Activated CD8-positive, alpha-beta memory T cell treated with anti-CD3 and anti-CD28 coated beads for 36 hours (primary cell): ENCODE measurements around the gene LGI2. TPM values are rescaled to one million over a fixed set of nuclear protein-coding genes. Genes with fewer than 3 reads are reported as not detected.

Experiments used
- CTCF ChIA-PET: fragments of 350-600 bp; sonication (Branson Sonifier 250); formaldehyde crosslinking; loops from one replicate; lab custom pipeline; 2021; ENCODE audit warnings: antibody characterized with exemption; lab: Charles Lee
- POLR2A ChIA-PET: fragments of 350-600 bp; sonication (Branson Sonifier 250); formaldehyde crosslinking; loops from one replicate; lab custom pipeline; 2021; ENCODE audit warnings: antibody characterized with exemption; lab: Charles Lee
- total RNA-seq, 2 experiments: library from RNA; stranded (reverse); gene quantifications; one replicate each; pipeline ENCODE4 v1.2.3, GENCODE V29; 2021

The LGI2 gene
- total RNA-seq, 2 experiments from 2014 or later: not detected

DNA sequence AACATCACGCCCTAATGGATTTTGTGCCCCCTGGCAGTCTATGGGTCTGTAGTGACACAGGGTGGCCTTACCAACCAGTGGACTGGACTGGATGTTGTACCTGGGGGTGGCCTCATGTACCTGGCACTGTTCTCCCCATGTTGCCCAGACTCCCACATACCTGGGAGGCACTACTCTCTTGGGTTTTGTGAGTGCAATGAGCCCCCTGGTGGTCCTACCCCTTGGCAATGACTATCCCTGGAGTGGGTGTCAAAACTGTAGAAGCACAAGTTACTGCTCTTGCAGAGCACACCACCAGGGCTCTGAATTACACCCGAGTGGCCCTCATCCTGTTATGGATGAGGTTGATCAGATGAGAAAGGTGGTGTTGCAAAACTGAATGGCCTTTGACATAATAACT is 60.1 kb downstream of the LGI2 start:
- ChIA-PET CTCF (no interaction called here), POLR2A (no interaction called here)

DNA sequence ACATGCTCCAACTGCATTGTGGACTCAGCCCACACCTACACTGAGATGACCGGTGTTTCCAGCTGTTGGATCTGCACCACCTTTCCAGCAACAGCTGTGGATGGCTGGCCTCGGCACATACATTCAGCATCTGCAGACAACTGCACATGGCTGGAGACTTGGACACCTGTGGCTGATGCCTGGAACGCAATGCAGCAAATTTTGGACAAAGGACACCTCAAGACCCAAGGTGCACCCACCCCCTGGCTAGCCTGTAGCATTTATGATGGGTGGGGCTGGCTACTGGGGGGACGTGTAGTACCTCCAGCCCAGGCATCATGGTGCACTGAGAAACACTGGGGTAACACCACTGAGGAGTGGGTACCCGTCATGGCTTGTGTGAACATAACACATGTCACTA is 60.6 kb downstream of the LGI2 start:
- ChIA-PET CTCF (interaction anchor here (2.1 kb wide), 1 partner anchor 10 kb away, joined by 5 read pairs; no protein-coding TSS in a partner anchor), POLR2A (no interaction called here)

DNA sequence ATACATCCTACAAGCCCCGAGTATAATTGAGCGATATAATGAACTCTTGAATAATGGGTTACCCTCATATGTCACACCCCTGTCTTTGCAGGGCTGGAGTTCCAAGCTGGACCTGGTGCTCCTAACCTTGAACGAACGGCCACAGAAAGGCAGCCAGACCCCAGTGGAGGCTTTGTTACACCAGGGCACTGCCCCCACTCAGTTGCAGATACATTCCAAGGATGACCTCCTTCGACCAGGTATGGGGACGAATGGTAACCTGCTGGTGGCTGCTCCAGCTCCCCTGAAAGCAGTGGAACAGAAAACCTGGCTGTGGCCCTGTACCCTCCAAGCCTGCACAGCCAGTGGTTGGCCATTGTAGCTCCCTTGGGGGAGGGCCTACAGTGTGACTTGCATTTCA is 61.3 kb downstream of the LGI2 start:
- ChIA-PET CTCF (interaction anchor here (2.1 kb wide), 1 partner anchor 11 kb away, joined by 5 read pairs; no protein-coding TSS in a partner anchor), POLR2A (no interaction called here)

DNA sequence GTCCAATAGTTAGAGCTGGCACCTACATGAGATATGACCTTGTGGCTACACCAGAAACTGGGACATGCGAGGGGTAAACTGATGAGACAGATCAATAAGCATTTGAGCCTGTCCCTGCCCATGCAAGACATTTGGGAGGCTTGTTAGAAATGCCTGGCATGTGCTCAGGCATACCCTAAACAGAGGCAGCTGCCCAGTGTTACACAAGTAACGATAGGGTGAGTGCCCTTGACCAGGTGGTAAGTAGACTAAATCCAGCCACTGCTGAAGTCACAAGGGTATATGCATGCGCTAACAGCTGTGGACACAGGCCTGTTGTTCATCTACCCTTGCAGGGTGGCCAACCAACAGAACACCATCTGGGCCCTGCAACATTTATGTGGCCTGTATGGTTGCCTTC is 61.8 kb downstream of the LGI2 start:
- POLR2A ChIA-PET: no interaction called here
- CTCF ChIA-PET: interaction anchor here (2.1 kb wide), 1 partner anchor 12 kb away, joined by 5 read pairs; no protein-coding TSS in a partner anchor

DNA sequence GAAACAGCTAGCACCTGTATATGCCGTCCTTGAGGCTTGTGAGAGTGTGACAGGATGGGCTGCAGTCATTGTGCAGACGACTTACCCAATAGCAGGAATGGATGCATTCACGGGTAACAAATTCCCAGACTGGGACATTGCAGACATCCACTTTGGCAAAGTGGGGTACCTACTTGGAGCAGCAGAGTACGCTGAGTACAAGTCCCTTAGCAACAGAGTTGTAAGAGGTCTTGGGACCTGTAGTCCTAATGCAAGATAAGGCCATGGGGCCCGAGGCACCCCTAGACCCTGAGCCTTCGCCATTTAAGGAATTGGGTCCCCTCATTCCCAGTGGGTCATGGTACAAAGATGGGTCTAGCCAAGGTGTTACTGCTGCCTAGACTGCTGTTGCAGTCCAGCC is 62.5 kb downstream of the LGI2 start:
- ChIA-PET POLR2A (no interaction called here), CTCF (interaction anchor here (2.1 kb wide), 1 partner anchor 12 kb away, joined by 5 read pairs; no protein-coding TSS in a partner anchor)

DNA sequence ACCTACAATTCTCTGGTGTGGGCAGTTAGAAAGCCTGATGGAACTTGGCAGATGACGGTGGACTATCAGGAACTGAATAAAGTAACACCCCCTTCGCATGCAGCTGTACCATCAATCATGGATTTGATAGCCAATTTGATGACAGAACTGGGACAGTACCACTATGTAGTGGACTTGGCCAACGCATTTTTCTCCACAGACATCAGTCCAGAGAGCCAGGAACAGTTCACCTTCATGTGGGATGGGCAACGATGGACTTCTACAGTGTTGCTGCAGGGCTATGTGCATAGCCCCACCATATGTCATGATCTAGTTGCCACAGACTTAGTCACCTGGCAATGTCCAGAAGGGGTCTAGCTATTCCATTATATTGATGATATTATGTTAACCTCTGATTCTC is 63.4 kb downstream of the LGI2 start:
- POLR2A ChIA-PET: no interaction called here

DNA sequence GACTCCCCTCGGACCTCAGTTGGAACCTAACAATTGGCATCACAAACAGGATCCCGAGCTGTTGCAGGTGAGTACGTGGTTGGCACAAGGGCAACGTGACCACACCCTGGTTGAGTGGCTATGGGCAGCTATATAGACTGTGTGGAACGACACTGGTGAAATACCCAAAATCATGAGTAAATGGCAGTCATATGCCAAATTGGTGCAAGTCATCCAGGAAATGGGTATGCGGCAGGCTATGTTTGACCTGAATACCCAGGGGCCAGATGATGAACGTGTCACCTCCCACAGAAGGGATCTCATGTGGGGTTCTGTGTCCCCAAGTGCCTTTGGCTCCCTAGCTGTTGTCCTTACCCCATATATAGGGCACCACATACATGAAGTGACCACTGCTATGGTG is 64.7 kb downstream of the LGI2 start:
- ChIA-PET CTCF (no interaction called here), POLR2A (no interaction called here)

More for the DNA sequence above, 63.4 kb downstream of the LGI2 start:
- CTCF ChIA-PET: no interaction called here

DNA sequence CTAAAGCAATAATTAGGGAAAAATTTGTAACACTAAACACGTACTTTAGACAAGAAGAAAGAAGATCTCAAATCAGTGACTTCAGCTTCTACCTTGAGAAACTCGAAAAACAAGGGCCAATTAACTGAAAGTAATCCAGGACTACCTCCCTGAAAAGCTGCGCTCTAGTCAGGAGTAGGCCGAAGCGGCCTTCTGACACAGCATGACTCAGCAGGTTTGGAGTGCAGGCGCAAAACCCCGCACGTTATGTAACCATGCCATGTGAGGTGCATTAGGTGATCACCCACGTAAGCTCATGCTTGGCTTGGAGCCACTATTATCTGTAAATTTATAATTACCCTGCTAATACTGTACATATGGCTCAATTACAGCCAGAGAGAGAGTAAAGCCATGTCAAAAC is 65.1 kb downstream of the LGI2 start:
- CTCF ChIA-PET: no interaction called here

DNA sequence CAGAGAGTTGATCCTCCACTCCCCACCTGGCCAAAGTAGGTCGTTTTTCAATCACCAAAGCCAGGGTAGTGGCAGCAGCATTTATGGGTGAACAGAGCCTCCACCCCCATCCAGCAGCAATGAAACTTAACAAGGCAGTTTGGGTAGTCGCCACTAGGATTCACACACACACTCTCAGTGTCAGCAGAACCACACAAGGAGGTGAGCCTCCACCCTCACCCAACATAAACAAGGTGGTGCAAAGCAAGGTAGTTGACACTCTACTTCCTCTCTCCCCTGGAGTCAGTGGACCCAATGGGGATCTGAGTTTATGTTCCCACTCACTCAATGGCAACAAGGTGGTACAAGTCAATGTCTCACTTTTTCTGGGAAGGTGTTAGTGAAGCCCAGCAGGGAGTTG is 67.5 kb downstream of the LGI2 start:
- ChIA-PET POLR2A (no interaction called here), CTCF (no interaction called here)

More for the DNA sequence above, 65.1 kb downstream of the LGI2 start:
- POLR2A ChIA-PET: no interaction called here

DNA sequence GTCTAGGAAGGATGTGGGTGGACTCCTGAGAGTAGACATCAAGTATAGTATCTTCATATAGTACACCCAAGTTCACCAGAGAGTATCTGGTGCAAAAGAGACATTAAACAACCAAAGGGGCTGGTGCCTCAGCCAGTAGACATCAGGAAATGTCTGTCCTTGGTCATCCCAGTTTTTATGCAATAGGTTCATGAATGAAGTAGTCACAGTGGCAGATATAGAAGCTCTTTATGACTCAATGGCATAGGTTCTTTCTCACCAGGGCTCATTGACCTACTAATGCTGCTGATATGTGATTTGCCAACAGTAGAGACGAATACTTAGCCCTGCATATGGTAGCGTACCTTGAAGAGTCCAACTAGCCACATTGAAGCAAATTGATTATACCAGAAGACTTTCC is 72.9 kb downstream of the LGI2 start:
- ChIA-PET CTCF (no interaction called here), POLR2A (no interaction called here)

DNA sequence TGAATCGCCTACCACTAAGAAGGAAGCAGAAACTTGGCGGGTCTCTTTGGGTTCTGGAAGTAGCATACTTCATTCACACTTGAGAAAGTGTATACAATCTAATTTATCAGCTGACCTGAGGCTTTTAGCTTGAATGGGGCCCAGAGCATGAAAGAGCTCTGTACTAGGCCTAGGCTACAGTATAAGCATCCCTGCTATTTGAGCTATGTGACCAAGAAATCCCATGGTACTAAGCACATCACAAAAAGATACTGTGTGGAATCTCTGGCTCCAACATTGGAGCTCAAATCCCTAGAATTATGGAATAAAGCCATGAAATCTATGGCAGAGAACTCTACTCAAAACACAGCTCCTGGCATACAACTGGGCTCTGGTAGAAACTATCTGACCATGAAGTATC is 74.0 kb downstream of the LGI2 start:
- ChIA-PET POLR2A (no interaction called here), CTCF (no interaction called here)

DNA sequence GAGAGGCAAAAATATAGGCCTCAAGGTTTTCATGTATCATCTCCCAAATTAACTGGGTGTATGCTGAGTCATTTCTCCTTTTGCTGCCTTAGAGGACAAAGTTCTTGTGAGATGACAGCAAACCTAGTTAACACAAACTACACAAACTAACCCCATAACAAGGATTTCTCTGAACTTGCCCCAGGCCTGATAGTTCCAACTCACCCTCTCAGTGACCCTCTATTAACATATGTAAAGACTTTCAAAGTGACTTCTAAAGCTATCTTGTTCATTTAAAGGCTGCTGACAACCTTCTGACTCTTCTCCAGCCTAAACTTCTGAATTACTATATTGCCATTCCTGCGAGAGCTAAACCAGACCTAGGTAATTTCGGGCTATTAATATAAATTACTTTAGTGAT is 74.7 kb downstream of the LGI2 start:
- ChIA-PET CTCF (interaction anchor here (0.6 kb wide), 1 partner anchor 580 kb away, joined by 3 read pairs; no protein-coding TSS in a partner anchor), POLR2A (no interaction called here)

DNA sequence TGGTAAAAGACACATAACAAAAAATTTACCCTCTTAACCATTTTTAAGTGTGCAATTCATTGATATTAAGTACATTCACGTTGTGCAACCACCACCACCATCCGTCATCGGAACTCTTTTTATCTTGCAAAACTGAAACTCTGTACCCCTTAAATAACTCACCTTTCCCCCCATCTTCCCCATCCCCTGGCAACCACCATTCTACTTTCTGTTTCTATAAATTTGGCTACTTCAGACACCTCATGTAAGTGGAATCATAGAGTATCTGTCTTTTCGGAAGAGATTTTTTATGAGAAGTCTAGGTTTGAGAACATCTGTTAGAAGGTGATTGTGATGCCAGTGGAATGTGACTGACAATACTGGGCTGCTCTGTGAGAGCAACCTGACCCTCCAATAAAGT is 78.1 kb downstream of the LGI2 start:
- ChIA-PET CTCF (no interaction called here), POLR2A (no interaction called here)

DNA sequence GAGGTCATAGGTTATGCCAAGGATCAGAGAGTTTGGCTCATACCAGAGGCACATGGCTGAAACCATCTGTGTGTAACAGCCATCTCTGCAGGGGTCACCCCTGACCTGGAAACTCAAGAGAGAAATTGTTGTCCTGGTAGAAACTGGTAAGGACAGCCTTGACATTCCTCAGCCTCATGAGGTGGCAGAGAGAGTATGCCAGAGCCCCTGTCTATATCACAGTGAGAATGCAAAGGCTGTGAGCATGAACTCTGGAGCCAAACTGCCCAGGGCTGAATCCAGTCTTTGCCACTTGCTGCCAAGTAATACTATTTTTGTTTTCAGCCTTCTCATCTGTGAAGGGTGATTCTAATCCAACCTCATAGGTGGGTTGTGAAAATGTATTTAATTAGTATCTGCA is 80.8 kb downstream of the LGI2 start:
- ChIA-PET POLR2A (no interaction called here), CTCF (no interaction called here)

Other genes starting within 250 kb of the LGI2 start
- gene SOD3, start 235.4 kb downstream of the LGI2 start, total RNA-seq: not detected
- not detected for gene CCDC149, start 117.9 kb downstream of the LGI2 start, total RNA-seq
- 10 to 100 TPM in 1 of 2 experiments, 1 to 10 TPM in 1; 7.5 to 10.4 TPM for gene SEPSECS, start 129.5 kb upstream of the LGI2 start, total RNA-seq
- 10 to 100 TPM; 40.0 to 40.6 TPM for gene PI4K2B, start 203.1 kb upstream of the LGI2 start, total RNA-seq